Hypothalamus (tissue), 51 donors: Measurements from ENCODE around the gene KAT2B.
"Not testable (repeated sequence)": the region's sequence is repeated elsewhere in the genome, so short reads cannot be mapped to it uniquely, and the experiment has no call there.

ENCODE experiments used
- DNase-seq, 51 donors: peaks; one replicate each; lab custom pipeline; 2025; lab: John Stamatoyannopoulos, UW

KAT2B gene

GRCh38 chr3:20040548-20041196, 426 bp downstream of the KAT2B start:
- peak; percentile 12 to 88 (median 71) for DNase-seq

GRCh38 chr3:20041197-20041780, 1.0 kb downstream of the KAT2B start:
- peak; percentile 45 to 96 (median 87) for DNase-seq

- DNase-seq = peak in 2 of 51 donors; percentile 32 to 33
Measured at GRCh38 chr3:20042331-20042730, 2.1 kb downstream of the KAT2B start.

- peak in 44 of 51 donors; percentile 18 to 80 (median 48) for DNase-seq
Measured at GRCh38 chr3:20043396-20043795, 3.1 kb downstream of the KAT2B start.

DNA sequence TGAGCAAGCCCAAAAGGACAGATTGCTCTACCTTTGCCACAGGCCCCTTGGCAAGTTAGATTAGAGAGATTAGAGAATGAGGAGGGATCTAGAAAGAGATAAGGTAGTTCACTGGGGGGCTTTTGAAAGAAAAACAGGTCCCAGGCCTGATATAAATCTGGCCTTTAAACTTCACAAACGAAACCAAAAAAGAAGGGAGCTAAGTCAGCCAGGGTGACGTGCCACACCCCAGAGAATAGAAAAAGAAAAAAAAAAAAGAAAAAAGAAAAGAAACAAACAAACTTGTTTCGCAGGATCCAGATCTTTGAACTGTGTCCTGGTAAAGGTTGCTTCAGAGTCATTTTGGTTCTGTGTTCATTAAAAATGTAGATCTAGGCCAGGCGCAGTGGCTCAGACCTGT, 3.6 kb downstream of the KAT2B start:
- DNase-seq = no peak

DNA sequence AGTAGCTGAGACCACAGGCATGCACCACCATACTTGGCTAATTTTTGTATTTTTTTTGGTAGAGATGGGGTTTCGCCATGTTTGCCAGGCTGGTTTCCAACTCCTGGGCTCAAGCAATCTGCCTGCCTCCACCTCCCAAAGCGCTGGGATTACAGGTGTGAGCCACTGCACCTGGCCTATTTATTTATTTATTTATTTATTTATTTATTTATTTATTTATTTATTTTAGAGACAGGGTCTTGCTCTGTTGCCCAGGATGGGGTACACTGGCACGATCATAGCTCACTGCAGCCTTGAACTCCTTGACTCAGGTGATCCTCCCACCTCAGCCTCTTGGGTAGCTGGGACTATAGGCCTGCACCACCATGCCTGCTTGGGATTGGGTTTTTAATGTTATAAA, 4.9 kb downstream of the KAT2B start:
- DNase-seq = not testable (repeated sequence)

DNA sequence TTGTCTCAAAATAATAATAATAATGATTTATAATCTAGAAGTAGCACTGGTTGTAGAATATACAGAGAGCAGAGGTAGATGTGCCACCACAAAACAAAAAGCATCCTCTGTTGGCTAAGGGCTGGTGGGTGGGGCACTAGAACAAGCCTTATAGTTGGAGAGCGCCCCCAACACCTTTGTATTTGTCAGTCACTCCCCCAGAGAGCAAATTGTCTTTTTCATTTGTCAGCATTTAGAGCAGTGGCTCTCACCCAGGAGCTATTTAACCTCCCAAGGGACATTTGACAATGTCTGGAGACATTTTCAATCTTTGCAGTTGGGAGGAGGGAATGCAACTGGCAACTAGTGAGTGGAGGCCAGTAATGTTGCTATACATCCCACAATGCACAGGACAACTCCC, 6.3 kb downstream of the KAT2B start:
- DNase-seq = no peak

- DNase-seq = no peak
Measured at GRCh38 chr3:20047341-20047779, 7.1 kb downstream of the KAT2B start.

GRCh38 chr3:20047976-20048883, 8.0 kb downstream of the KAT2B start:
- peak in 3 of 51 donors; percentile 10 to 43 (median 19) for DNase-seq

- DNase-seq = no peak
Measured at GRCh38 chr3:20051123-20051806, 11.0 kb downstream of the KAT2B start.

- DNase-seq = no peak
Measured at GRCh38 chr3:20052851-20053250, 12.6 kb downstream of the KAT2B start.

GRCh38 chr3:20054549-20054987, 14.3 kb downstream of the KAT2B start:
- DNase-seq = peak in 8 of 51 donors; percentile 10 to 45 (median 31)

DNA sequence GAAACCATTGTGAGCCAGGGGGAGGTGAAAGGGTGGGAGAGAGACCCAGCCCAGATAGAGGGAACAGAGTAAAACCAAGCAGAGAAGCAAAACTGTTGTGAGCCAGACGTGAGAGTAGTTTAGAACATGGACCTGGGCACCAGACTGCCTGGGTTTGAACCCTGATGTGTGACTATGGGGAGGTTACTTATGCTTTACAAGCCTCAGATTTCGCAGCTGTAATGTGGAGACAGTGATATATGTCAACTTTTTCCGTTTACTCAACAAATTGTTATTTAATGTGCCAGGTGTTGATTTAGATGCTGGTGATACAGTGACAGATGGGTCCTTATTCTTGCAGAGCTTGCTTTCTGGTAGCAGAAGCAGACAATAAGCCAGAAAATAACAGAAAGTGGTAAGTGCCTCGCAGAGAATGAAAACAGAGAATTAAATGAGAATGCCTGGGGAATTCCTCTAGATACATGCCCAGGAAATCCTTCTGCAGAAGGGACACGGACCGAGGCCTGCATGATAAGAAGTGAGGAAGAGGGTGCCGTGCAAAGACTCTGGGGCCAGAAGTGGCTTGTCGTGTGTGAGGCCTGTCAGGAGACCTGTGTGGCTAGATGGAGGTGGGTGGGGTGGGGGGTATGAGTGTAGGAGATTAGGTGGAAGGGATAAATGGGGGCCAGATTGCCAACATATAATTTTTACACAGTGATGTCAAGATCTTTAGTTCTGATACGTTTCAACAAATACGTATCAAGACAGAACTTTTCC, 15.0 kb downstream of the KAT2B start:
- DNase-seq = peak in 3 of 51 donors; percentile 13 to 53 (median 46)

DNA sequence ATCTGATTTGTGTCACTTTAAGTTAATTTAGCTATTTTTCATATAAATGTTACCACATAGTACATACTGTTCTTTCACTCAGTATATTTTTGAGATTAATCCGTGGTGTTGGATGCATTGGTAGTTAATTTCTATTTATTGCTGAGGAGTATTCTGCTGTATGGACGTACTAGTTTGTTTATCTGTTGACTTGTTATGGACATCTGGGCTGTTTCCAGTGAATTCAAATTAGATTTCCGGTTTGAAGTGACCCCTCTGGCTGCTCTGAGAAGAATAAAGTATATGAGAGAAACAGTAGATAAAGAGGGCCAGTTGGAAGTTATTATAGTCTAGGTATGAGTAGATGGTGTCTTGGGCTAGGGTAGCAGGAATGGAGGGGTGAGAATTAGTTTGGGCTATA, 15.6 kb downstream of the KAT2B start:
- no peak for DNase-seq

DNA sequence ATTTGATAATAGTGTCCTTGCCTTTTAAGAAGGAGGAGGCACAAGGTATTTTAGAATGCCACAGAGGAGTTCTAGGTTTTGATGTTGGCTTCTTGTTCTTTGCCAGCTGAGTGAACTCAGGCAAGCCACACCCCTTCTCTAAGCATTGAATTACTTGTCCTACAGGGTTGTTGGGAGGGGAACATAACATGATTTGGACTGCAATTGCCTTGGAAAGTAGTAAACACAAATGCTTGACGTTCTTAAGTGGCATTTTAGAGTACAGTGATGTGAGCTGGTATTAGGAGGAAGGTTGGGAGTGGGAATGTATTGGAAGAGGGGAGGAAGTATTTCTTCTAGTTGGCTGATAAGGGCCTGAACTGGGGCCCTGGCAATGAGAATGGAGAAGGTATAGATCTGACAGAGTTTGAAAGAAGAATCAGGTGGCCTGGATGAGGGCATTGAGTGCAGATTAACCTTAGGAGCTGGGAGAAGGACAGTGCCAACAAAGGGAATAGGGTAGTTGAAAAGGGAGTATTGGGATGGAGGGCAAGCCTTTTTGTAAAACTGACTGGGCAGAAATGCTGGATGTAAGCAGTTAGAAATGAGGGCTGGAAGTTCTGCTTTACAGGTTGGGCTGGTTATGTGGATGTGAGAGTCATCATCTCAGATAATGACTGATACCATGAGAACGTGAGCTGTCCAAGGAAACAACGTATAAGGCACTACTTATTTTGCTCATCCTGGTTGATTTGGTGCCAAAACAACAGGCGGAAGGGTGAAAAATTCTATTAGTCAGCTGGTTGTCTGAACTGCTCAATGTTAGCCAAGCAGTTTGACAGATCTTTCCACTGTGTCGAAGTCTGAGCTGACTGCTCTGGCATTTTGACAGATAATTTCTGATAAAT, 16.7 kb downstream of the KAT2B start:
- DNase-seq = peak in 1 of 51 donors; percentile 42

- DNase-seq = peak in 7 of 51 donors; percentile 19 to 43 (median 35)
Measured at GRCh38 chr3:20057612-20058180, 17.4 kb downstream of the KAT2B start.

DNA sequence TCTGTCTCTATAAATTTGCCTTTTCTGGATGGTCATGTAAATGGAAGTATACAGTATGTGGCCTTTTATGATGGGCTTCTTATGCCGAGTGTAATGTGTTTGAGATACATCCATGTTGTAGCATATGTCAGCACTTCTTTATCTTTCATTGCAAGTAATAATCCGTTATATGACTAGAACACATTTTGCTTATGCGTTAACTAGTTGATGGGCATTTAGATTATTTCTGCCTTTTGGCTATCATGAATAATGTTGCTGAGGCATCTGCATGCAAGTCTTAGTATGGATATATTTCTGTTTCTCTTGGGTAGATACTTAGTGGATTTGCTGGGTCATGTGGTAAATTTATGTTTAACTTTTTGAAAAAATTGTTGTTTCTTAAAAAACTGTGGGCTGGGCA, 19.7 kb downstream of the KAT2B start:
- no peak for DNase-seq

DNA sequence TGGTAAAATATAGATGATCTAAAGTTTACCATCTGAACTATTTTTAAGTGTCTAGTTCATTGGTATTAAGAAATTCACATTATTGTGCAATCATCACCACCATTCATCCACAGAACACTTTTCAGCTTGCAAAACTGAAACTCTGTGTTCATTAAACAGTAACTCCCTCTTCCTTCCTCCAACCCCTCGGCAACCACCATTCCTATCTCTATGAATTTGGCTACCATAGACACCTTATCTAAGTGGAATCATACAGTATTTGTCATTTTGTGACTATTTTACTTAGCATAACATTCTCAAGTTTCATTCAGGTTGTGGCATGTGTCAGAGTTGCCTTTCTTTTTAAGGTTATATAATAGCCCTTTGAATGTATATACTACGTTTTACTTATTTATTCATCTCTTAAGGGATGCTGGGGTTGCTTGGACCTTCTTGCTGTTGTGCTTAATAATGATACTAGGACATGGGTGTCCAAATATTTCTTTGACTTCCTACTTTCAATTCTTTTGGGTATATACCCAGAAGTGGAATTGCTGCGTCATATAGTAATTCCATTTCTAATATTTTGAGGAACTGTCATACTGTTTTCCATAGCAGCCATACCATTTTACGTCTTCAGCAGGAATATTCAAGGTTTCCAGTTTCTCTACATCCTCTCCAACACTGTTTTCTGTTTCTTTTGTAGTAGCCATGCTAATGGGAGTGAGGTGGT, 20.9 kb downstream of the KAT2B start:
- no peak for DNase-seq
